Measurements from ENCODE around the gene SMIM13.

DNA sequence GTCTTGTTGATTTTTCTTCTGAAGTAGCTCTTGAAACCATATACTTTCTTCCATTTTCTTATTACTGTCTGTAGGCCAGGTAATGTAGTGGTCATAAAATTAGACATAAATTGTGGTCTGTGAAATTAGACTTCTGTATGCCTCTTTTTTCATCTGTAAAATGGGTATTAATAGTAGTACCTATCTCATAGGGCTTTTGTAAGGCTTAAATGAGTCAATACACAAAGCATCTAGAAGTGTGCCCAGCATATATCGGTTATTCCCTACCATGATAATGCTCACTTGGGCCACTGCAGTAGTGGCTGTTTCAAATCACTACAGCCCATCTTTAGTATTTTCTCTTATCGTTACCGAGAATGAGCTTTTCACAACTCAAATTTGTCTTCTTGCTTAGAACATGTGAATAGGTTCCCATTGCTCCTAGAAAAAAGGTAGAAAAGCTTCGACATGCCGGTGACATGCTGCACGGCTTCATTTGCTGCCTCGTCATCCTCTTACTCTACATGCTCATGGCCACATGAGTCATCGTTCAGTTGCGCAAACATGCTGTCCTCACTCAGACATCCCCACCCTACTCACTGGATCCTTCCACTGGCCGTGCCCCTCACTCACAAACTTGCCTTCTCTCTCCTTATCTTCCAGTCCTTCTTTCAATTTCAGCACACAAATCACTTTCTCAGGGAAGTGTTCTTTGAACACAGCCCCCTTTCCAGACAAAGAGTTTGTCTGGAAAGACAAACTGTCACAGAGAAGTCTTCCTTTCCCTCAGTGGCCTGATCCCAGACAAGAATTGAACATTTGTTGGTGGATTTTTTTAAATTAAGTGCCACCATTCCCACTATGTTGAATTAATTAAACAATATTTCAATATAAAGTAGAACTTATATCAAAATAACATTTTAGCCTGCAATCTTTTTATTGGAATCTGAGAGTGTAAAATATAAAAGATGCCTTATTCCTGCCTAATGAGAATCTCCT, 50.0 kb downstream of the SMIM13 start:
- TF ChIP-seq, protein P1, sequence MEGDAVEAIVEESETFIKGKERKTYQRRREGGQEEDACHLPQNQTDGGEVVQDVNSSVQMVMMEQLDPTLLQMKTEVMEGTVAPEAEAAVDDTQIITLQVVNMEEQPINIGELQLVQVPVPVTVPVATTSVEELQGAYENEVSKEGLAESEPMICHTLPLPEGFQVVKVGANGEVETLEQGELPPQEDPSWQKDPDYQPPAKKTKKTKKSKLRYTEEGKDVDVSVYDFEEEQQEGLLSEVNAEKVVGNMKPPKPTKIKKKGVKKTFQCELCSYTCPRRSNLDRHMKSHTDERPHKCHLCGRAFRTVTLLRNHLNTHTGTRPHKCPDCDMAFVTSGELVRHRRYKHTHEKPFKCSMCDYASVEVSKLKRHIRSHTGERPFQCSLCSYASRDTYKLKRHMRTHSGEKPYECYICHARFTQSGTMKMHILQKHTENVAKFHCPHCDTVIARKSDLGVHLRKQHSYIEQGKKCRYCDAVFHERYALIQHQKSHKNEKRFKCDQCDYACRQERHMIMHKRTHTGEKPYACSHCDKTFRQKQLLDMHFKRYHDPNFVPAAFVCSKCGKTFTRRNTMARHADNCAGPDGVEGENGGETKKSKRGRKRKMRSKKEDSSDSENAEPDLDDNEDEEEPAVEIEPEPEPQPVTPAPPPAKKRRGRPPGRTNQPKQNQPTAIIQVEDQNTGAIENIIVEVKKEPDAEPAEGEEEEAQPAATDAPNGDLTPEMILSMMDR (IDR thresholded peaks at IDR 0.05; ENCODE audit: insufficient read depth, low read depth, low read length) = no peak
- no peak for TF ChIP-seq EZH2 (IDR thresholded peaks at IDR 0.05; ENCODE audit: insufficient read depth, low read length)
